Upper lobe of right lung (tissue), 1 donor: ENCODE data around the gene SPATA21. TPM values are rescaled to one million over a fixed set of nuclear protein-coding genes. Genes with fewer than 3 reads are reported as not detected.

Experiments
- ATAC-seq: fragments of 200-7000 bp; cut with Tn5 transposase; one replicate; pipeline ENCODE4 v1.9.1; 2020; ENCODE audit warnings: mild to moderate bottlenecking, moderate library complexity
- DNase-seq: peaks from one replicate; pipeline ENCODE4 v3.0.0-alpha.2; 2020
- H3K27ac ChIP-seq: fragments of 200-600 bp; one replicate; pipeline ENCODE4 v1.8.0; 2022
- H3K27me3 ChIP-seq: fragments of 200-600 bp; one replicate; pipeline ENCODE4 v1.8.0; 2022; ENCODE audit warnings: mild to moderate bottlenecking
- H3K36me3 ChIP-seq: fragments of 200-600 bp; one replicate; pipeline ENCODE4 v1.8.0; 2022
- H3K4me1 ChIP-seq: fragments of 200-600 bp; one replicate; pipeline ENCODE4 v1.8.0; 2022
- H3K4me3 ChIP-seq: fragments of 200-600 bp; one replicate; pipeline ENCODE4 v1.8.0; 2022; ENCODE audit warnings: mild to moderate bottlenecking
- H3K9me3 ChIP-seq: fragments of 200-600 bp; one replicate; pipeline ENCODE4 v1.8.0; 2022
- intact Hi-C: fragments of 100-400 bp; cut with DNase I; formaldehyde crosslinking; loops from one replicate; pipeline ENCODE4 v1.11.0; 2022
- total RNA-seq: library from RNA; stranded (reverse); fragmentation: NEBNext Ultra II Directional; extraction: Animal tissue kit (Norgen Biotek cat#: 25700); gene quantifications from one replicate; pipeline ENCODE4 v1.2.1, GENCODE V29; 2021
- TF ChIP-seq, protein P1 (sequence below): fragments of 200-600 bp; IDR thresholded peaks from one replicate; pipeline ENCODE4 v1.8.0; 2022; ENCODE audit warnings: antibody characterized with exemption
- donor health status: DM: no; HTN: yes; CAD: no; lungs with severe emphysema.

Gene SPATA21
- total RNA-seq, 1 donor from 2014 or later: not detected

- H3K9me3 ChIP-seq: no peaks in the 10 kb centered on the region
- no peak overlapping the region for H3K27ac ChIP-seq
- intact Hi-C loops: no loop called here
- no peaks in the 10 kb centered on the region for H3K27me3 ChIP-seq
- ATAC-seq: no peak
- DNase-seq: no peak
- peaks cover 72% of the 10 kb centered on the region for H3K4me1 ChIP-seq
- H3K4me3 ChIP-seq: no peak overlapping the region
- no peaks in the 10 kb centered on the region for H3K36me3 ChIP-seq
- TF ChIP-seq, protein P1, sequence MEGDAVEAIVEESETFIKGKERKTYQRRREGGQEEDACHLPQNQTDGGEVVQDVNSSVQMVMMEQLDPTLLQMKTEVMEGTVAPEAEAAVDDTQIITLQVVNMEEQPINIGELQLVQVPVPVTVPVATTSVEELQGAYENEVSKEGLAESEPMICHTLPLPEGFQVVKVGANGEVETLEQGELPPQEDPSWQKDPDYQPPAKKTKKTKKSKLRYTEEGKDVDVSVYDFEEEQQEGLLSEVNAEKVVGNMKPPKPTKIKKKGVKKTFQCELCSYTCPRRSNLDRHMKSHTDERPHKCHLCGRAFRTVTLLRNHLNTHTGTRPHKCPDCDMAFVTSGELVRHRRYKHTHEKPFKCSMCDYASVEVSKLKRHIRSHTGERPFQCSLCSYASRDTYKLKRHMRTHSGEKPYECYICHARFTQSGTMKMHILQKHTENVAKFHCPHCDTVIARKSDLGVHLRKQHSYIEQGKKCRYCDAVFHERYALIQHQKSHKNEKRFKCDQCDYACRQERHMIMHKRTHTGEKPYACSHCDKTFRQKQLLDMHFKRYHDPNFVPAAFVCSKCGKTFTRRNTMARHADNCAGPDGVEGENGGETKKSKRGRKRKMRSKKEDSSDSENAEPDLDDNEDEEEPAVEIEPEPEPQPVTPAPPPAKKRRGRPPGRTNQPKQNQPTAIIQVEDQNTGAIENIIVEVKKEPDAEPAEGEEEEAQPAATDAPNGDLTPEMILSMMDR: no peak
Measured at GRCh38 chr1:16374266-16374665, 63.0 kb downstream of the SPATA21 start.

- Histone ChIP-seq H3K4me1 (peaks cover 77% of the 10 kb centered on the region), H3K36me3 (no peaks in the 10 kb centered on the region), H3K9me3 (no peaks in the 10 kb centered on the region), H3K4me3 (no peak overlapping the region), H3K27me3 (no peaks in the 10 kb centered on the region), H3K27ac (peak overlapping the region; percentile 3)
- TF ChIP-seq, protein P1: no peak
- ATAC-seq: no peak
- no peak for DNase-seq
- intact Hi-C loops: no loop called here
Measured at GRCh38 chr1:16372535-16373285, 64.5 kb downstream of the SPATA21 start.

- ATAC-seq: no peak
- intact Hi-C loops: no loop called here
- H3K36me3 ChIP-seq: no peaks in the 10 kb centered on the region
Measured at GRCh38 chr1:16371725-16372124, 65.5 kb downstream of the SPATA21 start.

DNA sequence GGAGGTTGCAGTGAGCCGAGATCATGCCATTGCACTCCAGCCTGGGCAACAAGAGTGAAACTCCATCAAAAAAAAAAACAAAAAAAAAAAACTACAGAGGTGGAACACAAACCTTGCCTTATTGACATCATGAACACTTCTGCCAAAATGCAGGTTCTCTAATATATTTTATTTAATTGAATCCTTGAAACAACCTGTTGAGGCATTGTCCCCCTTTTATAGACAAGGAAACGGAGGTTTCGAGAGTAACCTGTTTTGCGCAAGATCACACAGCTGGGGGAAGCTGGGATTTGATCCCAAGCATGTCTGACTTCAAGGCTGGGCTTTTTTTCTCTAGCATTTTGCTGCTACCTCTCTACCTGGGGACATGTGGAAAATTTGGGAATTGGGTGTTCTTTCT is 67.4 kb downstream of the SPATA21 start:
- TF ChIP-seq, protein P1: no peak
- intact Hi-C loops: no loop called here
- Histone ChIP-seq H3K27ac (no peak overlapping the region), H3K36me3 (no peaks in the 10 kb centered on the region), H3K9me3 (no peaks in the 10 kb centered on the region), H3K27me3 (no peaks in the 10 kb centered on the region), H3K4me1 (peaks cover 56% of the 10 kb centered on the region), H3K4me3 (no peak overlapping the region)
- ATAC-seq (no peak), DNase-seq (no peak)

More at GRCh38 chr1:16371725-16372124, 65.5 kb downstream of the SPATA21 start:
- DNase-seq: no peak
- H3K4me3 ChIP-seq: no peak overlapping the region
- H3K27me3 ChIP-seq: no peaks in the 10 kb centered on the region
- peaks cover 67% of the 10 kb centered on the region for H3K4me1 ChIP-seq
- no peaks in the 10 kb centered on the region for H3K9me3 ChIP-seq
- H3K27ac ChIP-seq: peak overlapping the region; percentile 3
- TF ChIP-seq, protein P1: no peak

- Histone ChIP-seq H3K9me3 (no peaks in the 10 kb centered on the region), H3K27me3 (no peaks in the 10 kb centered on the region), H3K27ac (peak overlapping the region; percentile 98), H3K4me3 (peak overlapping the region; percentile 95), H3K36me3 (no peaks in the 10 kb centered on the region), H3K4me1 (peaks cover 50% of the 10 kb centered on the region)
- TF ChIP-seq, protein P1: no peak
- no peak for ATAC-seq
- no peak for DNase-seq
- intact Hi-C loops: no loop called here
Measured at GRCh38 chr1:16367968-16368890, 69.0 kb downstream of the SPATA21 start.
